DOHH2 (cell line): ENCODE measurements around the gene CCDC91.

Source experiments
- H3F3A ChIP-seq: fragments of 200-600 bp; sonication (generic), shearing (Covaris generic); 2 replicates; pipeline ENCODE4 v1.6.0; 2016; ENCODE audit warnings: antibody characterized with exemption, mild to moderate bottlenecking; ENCODE audit not compliant: control insufficient read depth, insufficient read depth
- H3K27ac ChIP-seq: fragments of 200-600 bp; sonication (generic); 2 replicates; pipeline ENCODE4 v1.5.1; 2014; ENCODE audit warnings: low read depth, mild to moderate bottlenecking, low read length, moderate library complexity
- H3K27me3 ChIP-seq: fragments of 200-600 bp; sonication (generic); 2 replicates; pipeline ENCODE4 v1.6.1; 2014; ENCODE audit warnings: mild to moderate bottlenecking, low read length, mixed read lengths; ENCODE audit not compliant: control insufficient read depth
- H3K36me3 ChIP-seq: fragments of 200-600 bp; sonication (generic); 2 replicates; pipeline ENCODE4 v1.6.1; 2014; ENCODE audit warnings: mild to moderate bottlenecking, low read length, moderate library complexity, mixed read lengths; ENCODE audit not compliant: control insufficient read depth
- H3K4me1 ChIP-seq: fragments of 200-600 bp; sonication (generic); 2 replicates; pipeline ENCODE4 v1.6.1; 2014; ENCODE audit warnings: mild to moderate bottlenecking, low read length, mixed read lengths; ENCODE audit not compliant: control insufficient read depth
- H3K4me2 ChIP-seq: fragments of 200-600 bp; sonication (generic); 2 replicates; pipeline ENCODE4 v1.6.0; 2014; ENCODE audit warnings: mild to moderate bottlenecking, low read length, moderate library complexity
- H3K4me3 ChIP-seq: fragments of 200-600 bp; sonication (generic); 2 replicates; pipeline ENCODE4 v1.5.1; 2014; ENCODE audit warnings: mild to moderate bottlenecking, low read length, mixed read lengths
- H3K79me2 ChIP-seq: fragments of 200-600 bp; sonication (generic); 2 replicates; pipeline ENCODE4 v1.6.1; 2014; ENCODE audit warnings: mild to moderate bottlenecking, low read length, mixed read lengths; ENCODE audit not compliant: control insufficient read depth
- H3K9me2 ChIP-seq: fragments of 200-600 bp; sonication (generic); replicated peaks from 2 replicates; pipeline ENCODE4 v1.6.1; 2014; ENCODE audit warnings: mild to moderate bottlenecking, low read length, mixed read lengths; ENCODE audit not compliant: control insufficient read depth
- H3K9me3 ChIP-seq: fragments of 200-600 bp; sonication (generic); 2 replicates; pipeline ENCODE4 v1.6.1; 2014; ENCODE audit warnings: antibody characterized with exemption, low read length, mixed read lengths; ENCODE audit not compliant: control insufficient read depth, insufficient read depth
- H4K20me1 ChIP-seq: fragments of 200-600 bp; sonication (generic); 2 replicates; pipeline ENCODE4 v1.6.0; 2014; ENCODE audit warnings: low read depth, mild to moderate bottlenecking, antibody characterized with exemption, low read length, moderate library complexity; ENCODE audit not compliant: control insufficient read depth, insufficient read depth
- EZH2phosphoT487 ChIP-seq: fragments of 200-600 bp; sonication (generic); IDR thresholded peaks from 2 replicates; pipeline ENCODE4 v1.6.1; 2017; ENCODE audit warnings: borderline replicate concordance, mild to moderate bottlenecking, antibody characterized with exemption, low read length, moderate library complexity, mixed read lengths
- TF ChIP-seq, protein P1 (sequence below): fragments of 200-600 bp; sonication (generic); IDR thresholded peaks from one replicate; pipeline ENCODE4 v1.5.1; 2014; ENCODE audit warnings: antibody characterized with exemption, mild to moderate bottlenecking, low read depth, low read length; ENCODE audit not compliant: poor library complexity, severe bottlenecking

The CCDC91 gene

DNA sequence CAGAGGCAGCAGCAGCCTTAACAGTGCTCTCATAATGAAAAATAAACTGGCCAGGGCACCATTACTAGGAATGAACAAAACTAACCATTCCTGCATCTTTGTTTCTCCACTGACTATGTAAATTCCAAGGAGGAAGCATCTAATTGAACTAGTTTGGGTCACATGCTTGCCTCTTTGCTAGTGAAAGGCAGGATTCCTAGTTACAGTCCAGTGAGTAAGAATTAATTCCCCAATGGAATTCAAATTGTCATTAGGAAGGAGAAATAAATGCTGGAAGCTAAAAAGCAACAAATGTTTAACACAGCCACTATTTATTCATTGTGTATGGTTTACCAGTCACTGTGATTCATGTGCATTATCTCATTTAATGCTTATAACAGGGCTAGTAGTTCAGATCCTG, 316.0 kb downstream of the CCDC91 start:
- no peaks in the 10 kb centered on the region for H3K9me2 ChIP-seq
- TF ChIP-seq, protein P1, sequence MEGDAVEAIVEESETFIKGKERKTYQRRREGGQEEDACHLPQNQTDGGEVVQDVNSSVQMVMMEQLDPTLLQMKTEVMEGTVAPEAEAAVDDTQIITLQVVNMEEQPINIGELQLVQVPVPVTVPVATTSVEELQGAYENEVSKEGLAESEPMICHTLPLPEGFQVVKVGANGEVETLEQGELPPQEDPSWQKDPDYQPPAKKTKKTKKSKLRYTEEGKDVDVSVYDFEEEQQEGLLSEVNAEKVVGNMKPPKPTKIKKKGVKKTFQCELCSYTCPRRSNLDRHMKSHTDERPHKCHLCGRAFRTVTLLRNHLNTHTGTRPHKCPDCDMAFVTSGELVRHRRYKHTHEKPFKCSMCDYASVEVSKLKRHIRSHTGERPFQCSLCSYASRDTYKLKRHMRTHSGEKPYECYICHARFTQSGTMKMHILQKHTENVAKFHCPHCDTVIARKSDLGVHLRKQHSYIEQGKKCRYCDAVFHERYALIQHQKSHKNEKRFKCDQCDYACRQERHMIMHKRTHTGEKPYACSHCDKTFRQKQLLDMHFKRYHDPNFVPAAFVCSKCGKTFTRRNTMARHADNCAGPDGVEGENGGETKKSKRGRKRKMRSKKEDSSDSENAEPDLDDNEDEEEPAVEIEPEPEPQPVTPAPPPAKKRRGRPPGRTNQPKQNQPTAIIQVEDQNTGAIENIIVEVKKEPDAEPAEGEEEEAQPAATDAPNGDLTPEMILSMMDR: no peak
- no peak for TF ChIP-seq EZH2phosphoT487
- H3K4me2 ChIP-seq: no peak overlapping the region
- no peaks in the 10 kb centered on the region for H3K79me2 ChIP-seq
- no peaks in the 10 kb centered on the region for H4K20me1 ChIP-seq
- no peak overlapping the region for H3K27ac ChIP-seq
- H3K27me3 ChIP-seq: no peaks in the 10 kb centered on the region
- H3K4me3 ChIP-seq: no peak overlapping the region
- no peaks in the 10 kb centered on the region for H3F3A ChIP-seq
- no peaks in the 10 kb centered on the region for H3K9me3 ChIP-seq
- H3K36me3 ChIP-seq: no peaks in the 10 kb centered on the region
- no peaks in the 10 kb centered on the region for H3K4me1 ChIP-seq

DNA sequence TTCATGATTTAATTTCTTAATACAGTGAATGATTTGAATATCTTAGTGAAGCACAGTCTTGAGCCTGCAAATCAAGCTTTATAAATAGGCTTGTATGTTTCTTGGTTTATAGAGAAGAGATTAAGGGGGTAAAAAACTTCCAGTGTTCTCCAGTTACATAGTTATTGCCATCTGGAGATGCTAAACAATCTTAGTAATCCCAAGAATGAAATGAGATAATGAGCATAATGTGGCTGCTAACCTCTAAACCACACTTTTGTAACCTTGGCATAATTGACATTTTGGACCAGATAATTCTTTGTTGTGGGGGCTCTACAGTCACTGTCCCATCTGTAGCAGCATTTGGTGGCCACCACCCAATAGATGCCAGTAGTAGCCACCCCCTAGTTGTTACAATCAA, 316.8 kb downstream of the CCDC91 start:
- no peak overlapping the region for H3K4me2 ChIP-seq
- no peaks in the 10 kb centered on the region for H3F3A ChIP-seq
- no peak for TF ChIP-seq EZH2phosphoT487
- TF ChIP-seq, protein P1: no peak
- no peaks in the 10 kb centered on the region for H3K79me2 ChIP-seq
- no peaks in the 10 kb centered on the region for H4K20me1 ChIP-seq
- H3K4me1 ChIP-seq: no peaks in the 10 kb centered on the region
- H3K27ac ChIP-seq: no peak overlapping the region
- H3K27me3 ChIP-seq: no peaks in the 10 kb centered on the region
- H3K36me3 ChIP-seq: no peaks in the 10 kb centered on the region
- H3K9me2 ChIP-seq: no peaks in the 10 kb centered on the region
- H3K9me3 ChIP-seq: no peaks in the 10 kb centered on the region
- H3K4me3 ChIP-seq: no peak overlapping the region

DNA sequence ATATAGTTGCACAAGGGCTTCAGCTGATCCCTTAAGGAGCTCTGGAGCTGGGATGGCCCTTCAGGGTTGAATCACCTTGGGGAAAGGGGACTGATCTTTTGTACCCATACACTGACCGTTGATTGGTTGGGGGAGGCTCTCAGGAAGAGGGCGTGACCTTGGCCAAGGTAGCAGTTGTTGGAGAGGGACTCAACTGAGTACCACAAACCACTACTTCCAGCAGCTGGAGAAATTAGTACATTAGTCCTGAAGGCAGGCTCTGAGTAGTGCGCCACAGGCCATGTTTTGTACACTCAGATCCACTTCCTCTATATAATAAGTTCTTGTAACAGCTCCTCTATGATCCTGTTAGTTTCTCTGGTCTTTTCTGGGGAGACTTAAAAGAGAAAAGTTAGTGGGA, 317.6 kb downstream of the CCDC91 start:
- H3K4me2 ChIP-seq: no peak overlapping the region
- no peaks in the 10 kb centered on the region for H3K9me2 ChIP-seq
- no peaks in the 10 kb centered on the region for H3K79me2 ChIP-seq
- H3K27ac ChIP-seq: no peak overlapping the region
- no peak for TF ChIP-seq EZH2phosphoT487
- TF ChIP-seq, protein P1: no peak
- H3F3A ChIP-seq: no peaks in the 10 kb centered on the region
- H3K4me1 ChIP-seq: no peaks in the 10 kb centered on the region
- H3K4me3 ChIP-seq: no peak overlapping the region
- H4K20me1 ChIP-seq: no peaks in the 10 kb centered on the region
- no peaks in the 10 kb centered on the region for H3K36me3 ChIP-seq
- no peaks in the 10 kb centered on the region for H3K27me3 ChIP-seq
- H3K9me3 ChIP-seq: no peaks in the 10 kb centered on the region

DNA sequence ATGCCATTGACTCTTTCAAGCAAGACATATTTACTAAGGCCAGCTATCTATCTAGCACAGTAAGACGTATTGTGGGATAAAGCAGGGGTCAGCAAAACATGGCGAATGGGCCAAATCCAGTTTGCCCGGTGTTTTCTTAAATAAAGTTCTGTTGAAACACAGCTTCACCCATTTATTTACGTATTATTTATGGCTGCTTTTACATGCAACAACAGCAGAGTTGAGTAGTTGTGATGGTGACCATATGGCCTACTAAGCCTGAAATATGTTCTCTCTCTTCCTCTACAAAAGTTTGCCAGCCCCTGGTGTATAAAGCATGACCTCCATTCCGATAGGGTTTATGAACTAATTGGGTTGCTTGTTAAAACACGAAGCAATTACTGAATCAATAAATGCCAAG, 322.1 kb downstream of the CCDC91 start:
- no peaks in the 10 kb centered on the region for H4K20me1 ChIP-seq
- TF ChIP-seq, protein P1: no peak
- TF ChIP-seq EZH2phosphoT487: no peak
- no peak overlapping the region for H3K4me3 ChIP-seq
- no peaks in the 10 kb centered on the region for H3F3A ChIP-seq
- H3K9me2 ChIP-seq: no peaks in the 10 kb centered on the region
- H3K4me2 ChIP-seq: no peak overlapping the region
- H3K4me1 ChIP-seq: no peaks in the 10 kb centered on the region
- H3K27me3 ChIP-seq: no peaks in the 10 kb centered on the region
- no peaks in the 10 kb centered on the region for H3K79me2 ChIP-seq
- H3K27ac ChIP-seq: no peak overlapping the region
- H3K9me3 ChIP-seq: no peaks in the 10 kb centered on the region
- no peaks in the 10 kb centered on the region for H3K36me3 ChIP-seq
